ENCODE data around the gene PTGR3. TPM values are rescaled to one million over a fixed set of nuclear protein-coding genes. Genes with fewer than 3 reads are reported as not detected.

The PTGR3 gene
- total and polyA plus RNA-seq, 2 of the 8 experiments (the other 6 are each of a cell fraction or from before 2014, with no cell fraction given): 2.0 to 3.6 TPM

DNA sequence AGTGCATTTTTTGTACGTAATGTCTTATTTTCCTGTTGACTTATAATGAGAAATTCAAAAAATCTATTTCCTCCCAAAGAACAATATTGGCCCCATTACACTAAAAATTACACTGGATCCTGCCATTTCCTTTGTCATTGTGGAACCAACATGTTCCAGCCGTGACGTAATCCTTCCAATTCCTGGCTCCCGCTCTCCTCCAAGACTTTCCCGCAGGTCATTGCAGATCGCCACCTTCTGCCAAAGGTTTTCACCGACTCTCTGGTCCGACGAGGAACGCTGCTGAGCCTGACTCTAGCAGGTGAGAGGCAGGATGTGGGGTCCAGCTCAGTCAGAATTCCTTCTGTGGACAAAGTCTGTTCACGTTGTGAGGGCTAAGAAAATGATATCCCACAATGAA is 38.0 kb downstream of the PTGR3 start:
- Histone ChIP-seq H2BK15ac (ENCODE audit: low read length) (no peak overlapping the region), H4K5ac (ENCODE audit: insufficient read length, low read depth, low read length) (no peak overlapping the region), H3K23me2 (ENCODE audit: low read depth, low read length) (no peaks in the 10 kb centered on the region), H2BK20ac (ENCODE audit: low read length) (no peak overlapping the region), H3K27ac (ENCODE audit: low read depth, low read length) (no peak overlapping the region), H2BK120ac (replicated peaks; ENCODE audit: low read depth, low read length) (no peak overlapping the region), H3K14ac (ENCODE audit: insufficient read length) (no peak overlapping the region), H2BK12ac (ENCODE audit: low read depth, low read length) (no peak overlapping the region), H2AFZ (ENCODE audit: low read length) (no peak overlapping the region), H4K91ac (replicated peaks; ENCODE audit: insufficient read length, low read length) (no peak overlapping the region), H3K79me1 (ENCODE audit: low read depth, low read length) (no peaks in the 10 kb centered on the region), H3K4ac (replicated peaks; ENCODE audit: insufficient read length, low read depth, low read length) (no peak overlapping the region), H3K23ac (ENCODE audit: insufficient read length) (no peak overlapping the region), H3K9ac (replicated peaks in 1 of 4; ENCODE audit: extremely low read depth in 1 of 4, low read depth in 3 of 4, low read length in 3 of 4) (no peak overlapping the region), H3K18ac (ENCODE audit: extremely low read depth, low read length) (no peak overlapping the region), H2BK5ac (ENCODE audit: low read depth, low read length) (no peak overlapping the region), H3K4me2 (ENCODE audit: insufficient read depth in 1 of 2, low read depth in 2 of 2, low read length in 2 of 2) (no peak overlapping the region), H3K4me3 (ENCODE audit: extremely low read depth in 1 of 4, insufficient read depth in 2 of 4, low read depth in 3 of 4, low read length in 4 of 4) (no peak overlapping the region), H3K9me3 (ENCODE audit: insufficient read depth in 2 of 2, low read depth in 1 of 2, low read length in 1 of 2) (no peaks in the 10 kb centered on the region), H3K36me3 (ENCODE audit: control insufficient read depth in 2 of 4, insufficient read depth in 4 of 4, low read length in 3 of 4) (no peaks in the 10 kb centered on the region), H3K56ac (replicated peaks; ENCODE audit: insufficient read length, low read depth, low read length) (no peak overlapping the region), H4K20me1 (replicated peaks in 1 of 2; ENCODE audit: control insufficient read depth in 1 of 2, insufficient read depth in 2 of 2, low read length in 2 of 2) (no peaks in the 10 kb centered on the region), H4K8ac (ENCODE audit: extremely low read depth, insufficient read depth, low read length) (no peak overlapping the region), H3K79me2 (ENCODE audit: control insufficient read depth in 1 of 2, insufficient read depth in 2 of 2, low read length in 2 of 2) (no peaks in the 10 kb centered on the region), H2AK5ac (ENCODE audit: low read depth, low read length) (0 out of 2 replicates have a peak overlapping the region, but pooled peaks have one; percentile 57), H3K4me1 (replicated peaks in 1 of 4; ENCODE audit: control insufficient read depth in 3 of 4, insufficient read depth in 4 of 4, low read length in 3 of 4) (peaks cover 0 to 5% (median 0%) of the 10 kb centered on the region in 4 experiments; a peak in 2 of 7 replicates), H3K27me3 (replicated peaks in 1 of 4; ENCODE audit: control insufficient read depth in 3 of 4, extremely low read depth in 1 of 4, insufficient read depth in 3 of 4, low read length in 3 of 4) (no peaks in the 10 kb centered on the region)
- CTCF ChIA-PET (ENCODE audit: partially characterized antibody): no interaction called here
- POLR2A ChIA-PET (ENCODE audit: partially characterized antibody): no interaction called here
- DNase-seq (ENCODE audit: low read depth in 1 of 2, low spot score in 2 of 2) (no peak), FAIRE-seq (no peak)
- 86% methylated on average over 11 of the region's 11 CpGs; no CpG with 5 or more reads in 1 of the 2 experiments for WGBS, 2 experiments (ENCODE audit: extremely low coverage in 1 of 2, insufficient coverage in 1 of 2, insufficient read length in 1 of 2, insufficient replicate concordance in 2 of 2, low coverage in 1 of 2, low lambda C conversion rate in 2 of 2, missing lambda C conversion rate in 1 of 2)
- TF ChIP-seq ASH2L (IDR thresholded peaks at IDR 0.05; ENCODE audit: low read length) (no peak), EGR1 (IDR thresholded peaks at IDR 0.05; ENCODE audit: borderline replicate concordance, low read depth, low read length) (no peak), BCL11A (IDR thresholded peaks at IDR 0.05; ENCODE audit: low read depth in 2 of 2, low read length in 2 of 2) (no peak), ZNF274 (IDR thresholded peaks at IDR 0.05; ENCODE audit: borderline replicate concordance, extremely low read depth, low read length) (no peak), USF2 (IDR thresholded peaks at IDR 0.05; ENCODE audit: low read length) (no peak), SP4 (IDR thresholded peaks at IDR 0.05; ENCODE audit: low read length) (no peak), CBX5 (IDR thresholded peaks at IDR 0.05; ENCODE audit: low read depth, low read length) (no peak), CHD2 (IDR thresholded peaks at IDR 0.05; ENCODE audit: low read length) (no peak), E2F6 (IDR thresholded peaks at IDR 0.05) (no peak), KDM4A (IDR thresholded peaks at IDR 0.05; ENCODE audit: low read depth, low read length, severe bottlenecking) (no peak), GTF2F1 (IDR thresholded peaks at IDR 0.05; ENCODE audit: borderline replicate concordance, low read depth, low read length) (no peak)
- TF ChIP-seq, protein P1, sequence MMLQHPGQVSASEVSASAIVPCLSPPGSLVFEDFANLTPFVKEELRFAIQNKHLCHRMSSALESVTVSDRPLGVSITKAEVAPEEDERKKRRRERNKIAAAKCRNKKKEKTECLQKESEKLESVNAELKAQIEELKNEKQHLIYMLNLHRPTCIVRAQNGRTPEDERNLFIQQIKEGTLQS (IDR thresholded peaks at IDR 0.05; ENCODE audit: insufficient read depth, low read depth, low read length): no peak

All from H1 (cell line).